K562 treated with DMSO at 1 percent for 12 hours (cell line): ENCODE measurements around the gene TP53TG3D. TPM values are rescaled to one million over a fixed set of nuclear protein-coding genes. Genes with fewer than 3 reads are reported as not detected.

ENCODE experiments used
- total RNA-seq: library from RNA; unstranded; fragments of 300-600 nt; gene quantifications from 2 replicates; pipeline ENCODE4 v1.2.3, GENCODE V29; 2022; ENCODE audit not compliant: insufficient read depth

TP53TG3D gene, protein sequence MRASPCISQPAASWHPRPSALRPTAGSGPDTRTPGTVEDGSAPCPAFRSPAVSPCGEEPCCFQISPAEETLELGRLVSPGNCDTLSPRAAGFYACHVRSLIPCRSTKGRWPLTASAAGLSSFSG
- 4.3 and 7.9 TPM in 2 replicates for total RNA-seq

GRCh38 chr16:32252986-32253385, at the start of gene TP53TG3D:
TP53TG3D (plus strand) TSS chr16:32253286; CDS start chr16:32253354, 68 bp downstream.

